ENCODE data around the gene FNDC3B.

The FNDC3B gene

GRCh38 chr3:172138792-172139507 is 99.6 kb downstream of the FNDC3B start:
- no peak for DNase-seq

GRCh38 chr3:172139528-172140276 is 100.3 kb downstream of the FNDC3B start:
- DNase-seq, result no peak

- no peak for DNase-seq
Observed at GRCh38 chr3:172140499-172141391, 101.4 kb downstream of the FNDC3B start.

- no peak for DNase-seq
Observed at GRCh38 chr3:172142051-172142863, 102.9 kb downstream of the FNDC3B start.

GRCh38 chr3:172142864-172143451 is 103.6 kb downstream of the FNDC3B start:
- no peak for DNase-seq

GRCh38 chr3:172143739-172144497 is 104.5 kb downstream of the FNDC3B start:
- DNase-seq, result no peak

GRCh38 chr3:172144601-172145000 is 105.2 kb downstream of the FNDC3B start:
- no peak for DNase-seq

- no peak for DNase-seq
Observed at GRCh38 chr3:172145031-172145686, 105.8 kb downstream of the FNDC3B start.

- no peak for DNase-seq
Observed at GRCh38 chr3:172146349-172146748, 107.0 kb downstream of the FNDC3B start.

- no peak for DNase-seq
Observed at GRCh38 chr3:172147113-172147818, 107.9 kb downstream of the FNDC3B start.

GRCh38 chr3:172148241-172148640 is 108.9 kb downstream of the FNDC3B start:
- no peak for DNase-seq

- DNase-seq, result no peak
Observed at GRCh38 chr3:172148702-172149565, 109.6 kb downstream of the FNDC3B start.

GRCh38 chr3:172150268-172150667 is 110.9 kb downstream of the FNDC3B start:
- DNase-seq, result no peak

- DNase-seq, result no peak
Observed at GRCh38 chr3:172150913-172151650, 111.7 kb downstream of the FNDC3B start.

GRCh38 chr3:172151651-172152649 is 112.6 kb downstream of the FNDC3B start:
- no peak for DNase-seq

GRCh38 chr3:172152874-172153273 is 113.5 kb downstream of the FNDC3B start:
- no peak for DNase-seq

GRCh38 chr3:172153335-172153861 is 114.0 kb downstream of the FNDC3B start:
- no peak for DNase-seq
